LNCaP clone FGC (cell line): ENCODE data around the gene RNF39.
"Not testable (repeated sequence)": the region's sequence is repeated elsewhere in the genome, so short reads cannot be mapped to it uniquely, and the experiment has no call there.

Experiments
- DNase-seq: peaks from one replicate; pipeline ENCODE4 v3.0.0-alpha.2; 2011; ENCODE audit warnings: low read depth
- H3K4me3 ChIP-seq: 2 replicates; pipeline ENCODE4 v1.5.1; 2011; ENCODE audit warnings: mild to moderate bottlenecking, low read depth, low read length, control low read depth
- TF ChIP-seq, protein P1 (sequence below): IDR thresholded peaks from 2 replicates; pipeline ENCODE4 v1.5.1; 2012; ENCODE audit warnings: mild to moderate bottlenecking; ENCODE audit not compliant: control insufficient read depth, insufficient read depth; ENCODE audit errors: extremely low read depth

RNF39 gene

DNA sequence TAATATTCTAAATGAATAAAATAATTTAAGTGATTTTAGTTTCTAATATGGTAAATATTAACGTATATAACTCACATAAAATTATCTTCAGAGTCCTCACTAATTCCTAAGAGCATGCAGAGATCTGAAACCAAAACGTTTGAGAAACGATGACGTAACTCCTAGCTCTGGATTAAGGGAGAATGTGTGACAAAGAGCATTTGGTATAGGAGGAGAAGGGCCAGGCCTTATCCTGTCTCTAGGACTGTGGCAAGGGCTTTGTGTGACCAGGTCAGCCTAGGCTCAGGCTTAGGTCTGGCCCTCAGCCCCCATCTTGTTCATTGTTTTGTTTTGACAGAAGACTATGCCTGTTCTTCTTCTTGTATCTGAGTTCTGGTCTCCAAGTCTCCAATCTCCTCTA lies 33.7 kb downstream of the RNF39 start:
- no peak for DNase-seq
- no peak overlapping the region for H3K4me3 ChIP-seq
- TF ChIP-seq, protein P1, sequence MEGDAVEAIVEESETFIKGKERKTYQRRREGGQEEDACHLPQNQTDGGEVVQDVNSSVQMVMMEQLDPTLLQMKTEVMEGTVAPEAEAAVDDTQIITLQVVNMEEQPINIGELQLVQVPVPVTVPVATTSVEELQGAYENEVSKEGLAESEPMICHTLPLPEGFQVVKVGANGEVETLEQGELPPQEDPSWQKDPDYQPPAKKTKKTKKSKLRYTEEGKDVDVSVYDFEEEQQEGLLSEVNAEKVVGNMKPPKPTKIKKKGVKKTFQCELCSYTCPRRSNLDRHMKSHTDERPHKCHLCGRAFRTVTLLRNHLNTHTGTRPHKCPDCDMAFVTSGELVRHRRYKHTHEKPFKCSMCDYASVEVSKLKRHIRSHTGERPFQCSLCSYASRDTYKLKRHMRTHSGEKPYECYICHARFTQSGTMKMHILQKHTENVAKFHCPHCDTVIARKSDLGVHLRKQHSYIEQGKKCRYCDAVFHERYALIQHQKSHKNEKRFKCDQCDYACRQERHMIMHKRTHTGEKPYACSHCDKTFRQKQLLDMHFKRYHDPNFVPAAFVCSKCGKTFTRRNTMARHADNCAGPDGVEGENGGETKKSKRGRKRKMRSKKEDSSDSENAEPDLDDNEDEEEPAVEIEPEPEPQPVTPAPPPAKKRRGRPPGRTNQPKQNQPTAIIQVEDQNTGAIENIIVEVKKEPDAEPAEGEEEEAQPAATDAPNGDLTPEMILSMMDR: no peak

DNA sequence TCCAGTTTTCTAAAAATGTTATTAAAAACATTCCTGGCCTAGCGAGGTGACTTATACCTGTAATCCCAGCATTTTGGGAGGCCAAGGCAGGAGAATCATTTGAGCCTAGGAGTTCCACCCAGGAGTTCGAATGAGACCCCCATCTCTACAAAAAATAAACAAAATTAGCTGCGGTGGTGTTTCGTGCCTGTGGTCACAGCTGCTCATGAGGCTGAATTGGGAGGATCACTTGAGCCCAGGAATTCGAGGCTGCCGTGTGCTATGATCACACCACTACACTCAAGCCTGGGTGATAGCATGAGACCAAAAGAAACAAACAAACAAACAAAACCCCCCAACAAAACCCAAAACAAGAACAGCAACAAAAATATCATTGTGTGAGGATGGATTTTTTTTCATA lies 34.3 kb downstream of the RNF39 start:
- no peak overlapping the region for H3K4me3 ChIP-seq
- TF ChIP-seq, protein P1: no peak
- DNase-seq: no peak

DNA sequence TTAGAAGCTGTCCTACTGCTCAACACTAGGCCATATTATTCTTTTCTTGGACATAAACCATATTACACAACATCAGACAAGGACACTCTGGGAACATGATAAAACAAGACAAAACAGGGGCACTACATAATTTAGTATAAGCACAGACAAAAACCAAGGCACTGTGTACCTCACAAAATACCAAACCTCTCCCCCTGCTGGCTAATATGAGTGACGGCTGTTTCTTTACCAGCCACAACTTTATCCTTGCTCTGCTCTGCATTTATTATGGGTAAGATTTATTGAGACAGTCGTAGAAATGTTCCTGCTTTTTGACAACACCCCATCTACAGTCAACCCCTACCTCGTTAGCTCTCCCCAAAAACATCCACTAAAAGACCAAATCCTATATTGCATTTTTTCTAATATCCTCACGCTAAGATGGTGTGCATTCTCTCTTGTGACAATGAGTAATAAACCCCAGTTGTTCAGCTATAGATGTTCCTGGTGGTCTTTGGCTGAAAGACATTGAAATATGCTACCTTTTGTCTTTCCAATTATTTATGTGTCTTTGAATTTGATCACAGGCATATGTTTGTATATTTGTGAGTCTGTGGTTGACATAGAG lies 38.3 kb downstream of the RNF39 start:
- TF ChIP-seq, protein P1: peak; percentile 59
- DNase-seq: no peak

GRCh38 chr6:30035784-30036183 lies 39.8 kb downstream of the RNF39 start:
- no peak for DNase-seq
- TF ChIP-seq, protein P1: no peak
- no peak overlapping the region for H3K4me3 ChIP-seq

More for the DNA sequence above, 38.3 kb downstream of the RNF39 start:
- no peak overlapping the region for H3K4me3 ChIP-seq

DNA sequence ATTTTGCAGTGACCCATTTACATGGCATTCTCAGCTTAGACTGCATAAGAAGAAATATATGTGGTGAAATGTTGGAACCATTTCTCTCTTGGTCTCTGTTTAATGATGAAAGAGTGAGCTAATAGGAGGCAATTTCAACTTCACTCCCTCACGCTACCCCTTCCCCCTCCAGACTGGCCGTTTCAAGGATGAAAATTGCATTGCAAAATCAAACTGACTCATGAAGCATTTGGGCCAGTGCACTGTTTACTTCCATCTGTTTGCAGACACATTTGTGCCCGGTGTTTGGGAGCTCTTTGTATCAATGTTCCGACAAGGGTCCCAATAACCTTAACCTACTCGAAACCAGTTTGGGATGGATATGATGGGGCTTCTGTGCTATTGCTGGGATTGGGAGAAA lies 42.1 kb downstream of the RNF39 start:
- DNase-seq, H3K4me3 ChIP-seq: not testable (repeated sequence)

- no peak overlapping the region for H3K4me3 ChIP-seq
- TF ChIP-seq, protein P1: no peak
- no peak for DNase-seq
Measured at GRCh38 chr6:30031381-30031780, 44.2 kb downstream of the RNF39 start.

- TF ChIP-seq, protein P1: no peak
- no peak overlapping the region for H3K4me3 ChIP-seq
- no peak for DNase-seq
Measured at GRCh38 chr6:30029588-30029987, 46.0 kb downstream of the RNF39 start.
